Left ventricle myocardium inferior (tissue), 1 donor: ENCODE data around the gene TTC12. TPM values are rescaled to one million over a fixed set of nuclear protein-coding genes. Genes with fewer than 3 reads are reported as not detected.

Experiments used
- DNase-seq: peaks from one replicate; pipeline ENCODE4 v3.0.0-alpha.2; 2020
- H3K27ac ChIP-seq: fragments of 200-600 bp; replicated peaks from 2 replicates; pipeline ENCODE4 v1.8.0; 2021
- H3K27me3 ChIP-seq: fragments of 200-600 bp; 2 replicates; pipeline ENCODE4 v1.8.0; 2021; ENCODE audit warnings: low read depth
- H3K36me3 ChIP-seq: fragments of 200-600 bp; 2 replicates; pipeline ENCODE4 v1.8.0; 2021
- H3K4me1 ChIP-seq: fragments of 200-600 bp; 2 replicates; pipeline ENCODE4 v1.8.0; 2021
- H3K4me3 ChIP-seq: fragments of 200-600 bp; 2 replicates; pipeline ENCODE4 v1.8.0; 2021; ENCODE audit warnings: mild to moderate bottlenecking, moderate library complexity
- H3K9me3 ChIP-seq: fragments of 200-600 bp; replicated peaks from 2 replicates; pipeline ENCODE4 v1.8.0; 2021
- CTCF ChIP-seq: fragments of 200-600 bp; IDR thresholded peaks from 2 replicates; pipeline ENCODE4 v1.8.0; 2021; ENCODE audit warnings: antibody characterized with exemption, mild to moderate bottlenecking, borderline replicate concordance
- intact Hi-C: fragments of 100-400 bp; cut with micrococcal nuclease; formaldehyde crosslinking; loops from one replicate; pipeline ENCODE4 v1.11.0; 2022
- total RNA-seq: library from RNA; stranded (reverse); fragmentation: NEBNext Ultra II Directional; extraction: Animal tissue kit (Norgen Biotek cat#: 25700); gene quantifications from one replicate; pipeline ENCODE4 v1.2.1, GENCODE V29; 2021
- donor health status: DM: no; HTN: yes; CAD: no; lungs with severe emphysema.

TTC12 gene
- total RNA-seq, 1 donor from 2014 or later, result 5.5 TPM

GRCh38 chr11:113378692-113379091, 64.3 kb downstream of the TTC12 start:
- intact Hi-C loops, result no loop called here
- DNase-seq, result no peak
- Histone ChIP-seq H3K9me3 (no peaks in the 10 kb centered on the region), H3K4me3 (no peak overlapping the region), H3K36me3 (peaks cover 4% of the 10 kb centered on the region), H3K4me1 (peaks cover 4% of the 10 kb centered on the region), H3K27me3 (peaks cover 26% of the 10 kb centered on the region), H3K27ac (no peak overlapping the region)
- TF ChIP-seq CTCF, result no peak

- H3K4me1 ChIP-seq, result peaks cover 4% of the 10 kb centered on the region
- H3K4me3 ChIP-seq, result no peak overlapping the region
- H3K27me3 ChIP-seq, result peaks cover 35% of the 10 kb centered on the region
- no peak for DNase-seq
- H3K36me3 ChIP-seq, result peaks cover 4% of the 10 kb centered on the region
- no peak for TF ChIP-seq CTCF
- no peaks in the 10 kb centered on the region for H3K9me3 ChIP-seq
- H3K27ac ChIP-seq, result no peak overlapping the region
- intact Hi-C loops, result no loop called here
Observed at GRCh38 chr11:113382121-113382520, 67.7 kb downstream of the TTC12 start.

GRCh38 chr11:113384551-113384950, 70.2 kb downstream of the TTC12 start:
- no peak for TF ChIP-seq CTCF
- H3K36me3 ChIP-seq, result peaks cover 4% of the 10 kb centered on the region
- H3K9me3 ChIP-seq, result no peaks in the 10 kb centered on the region
- no peak overlapping the region for H3K4me3 ChIP-seq
- H3K27ac ChIP-seq, result no peak overlapping the region
- peaks cover 42% of the 10 kb centered on the region for H3K27me3 ChIP-seq
- DNase-seq, result no peak
- H3K4me1 ChIP-seq, result peaks cover 4% of the 10 kb centered on the region
- intact Hi-C loops, result no loop called here

GRCh38 chr11:113385749-113386148, 71.4 kb downstream of the TTC12 start:
- H3K36me3 ChIP-seq, result peaks cover 3% of the 10 kb centered on the region
- peaks cover 45% of the 10 kb centered on the region for H3K27me3 ChIP-seq
- peaks cover 4% of the 10 kb centered on the region for H3K4me1 ChIP-seq
- no peak for TF ChIP-seq CTCF
- DNase-seq, result no peak
- no peak overlapping the region for H3K27ac ChIP-seq
- H3K4me3 ChIP-seq, result no peak overlapping the region
- H3K9me3 ChIP-seq, result no peaks in the 10 kb centered on the region
- intact Hi-C loops, result no loop called here

GRCh38 chr11:113386866-113387265, 72.5 kb downstream of the TTC12 start:
- DNase-seq, result no peak
- intact Hi-C loops, result no loop called here
- H3K27me3 ChIP-seq, result peaks cover 50% of the 10 kb centered on the region

More at GRCh38 chr11:113386866-113387265, 72.5 kb downstream of the TTC12 start:
- Histone ChIP-seq H3K36me3 (no peaks in the 10 kb centered on the region), H3K9me3 (no peaks in the 10 kb centered on the region), H3K27ac (no peak overlapping the region), H3K4me3 (no peak overlapping the region), H3K4me1 (peaks cover 4% of the 10 kb centered on the region)
- no peak for TF ChIP-seq CTCF
